Inferior parietal cortex (tissue), 1 donor: ENCODE measurements around the gene MOSMO.
"Not testable (repeated sequence)": the region's sequence is repeated elsewhere in the genome, so short reads cannot be mapped to it uniquely, and the experiment has no call there.

ENCODE experiments used
- DNase-seq: peaks from one replicate; pipeline ENCODE4 v3.0.0-alpha.2; 2016; ENCODE audit errors: extremely low spot score

Gene MOSMO

GRCh38 chr16:22092143-22092933 is 84.4 kb downstream of the MOSMO start, which contains the start of gene VWA3A:
Gene VWA3A, plus strand, starts transcription at chr16:22092541. Its CDS starts 97 bp downstream, at chr16:22092638.
- peak; percentile 44 for DNase-seq

- peak; percentile 15 for DNase-seq
Observed at GRCh38 chr16:22093331-22093730, 85.4 kb downstream of the MOSMO start.

- peak; percentile 11 for DNase-seq
Observed at GRCh38 chr16:22093996-22094395, 86.1 kb downstream of the MOSMO start.

- peak; percentile 57 for DNase-seq
Observed at GRCh38 chr16:22098405-22099255, 90.7 kb downstream of the MOSMO start.

GRCh38 chr16:22099256-22099975 is 91.5 kb downstream of the MOSMO start:
- DNase-seq: no peak

GRCh38 chr16:22103441-22103840 is 95.5 kb downstream of the MOSMO start:
- no peak for DNase-seq

GRCh38 chr16:22109258-22109898 is 101.5 kb downstream of the MOSMO start:
- no peak for DNase-seq

GRCh38 chr16:22111629-22112028 is 103.7 kb downstream of the MOSMO start:
- DNase-seq: not testable (repeated sequence)

GRCh38 chr16:22116095-22116700 is 108.3 kb downstream of the MOSMO start:
- DNase-seq: no peak

GRCh38 chr16:22117609-22118008 is 109.7 kb downstream of the MOSMO start:
- DNase-seq: no peak

- no peak for DNase-seq
Observed at GRCh38 chr16:22120440-22120839, 112.5 kb downstream of the MOSMO start.

GRCh38 chr16:22122239-22122638 is 114.3 kb downstream of the MOSMO start:
- no peak for DNase-seq

GRCh38 chr16:22123146-22123545 is 115.2 kb downstream of the MOSMO start:
- no peak for DNase-seq

GRCh38 chr16:22123759-22124490 is 116.0 kb downstream of the MOSMO start:
- DNase-seq: no peak

GRCh38 chr16:22124583-22125284 is 116.8 kb downstream of the MOSMO start:
- no peak for DNase-seq

GRCh38 chr16:22126037-22126558 is 118.2 kb downstream of the MOSMO start:
- DNase-seq: no peak

- DNase-seq: not testable (repeated sequence)
Observed at GRCh38 chr16:22128537-22128936, 120.6 kb downstream of the MOSMO start.

- no peak for DNase-seq
Observed at GRCh38 chr16:22130528-22130927, 122.6 kb downstream of the MOSMO start.

- DNase-seq: no peak
Observed at GRCh38 chr16:22132801-22133200, 124.9 kb downstream of the MOSMO start.
